HEK293 (cell line): ENCODE results near the gene RRAGA.
A peak's percentile ranks its signal among the peaks of the same experiment; 100 is the strongest.

ENCODE experiments used
- GLI4 ChIP-seq: fragments of 450-650 bp; formaldehyde crosslinking; IDR thresholded peaks from 2 replicates; pipeline ENCODE4 v1.5.1; 2016; ENCODE audit warnings: missing biosample characterization, missing genetic modification characterization
- GLIS1 ChIP-seq: fragments of 450-650 bp; formaldehyde crosslinking; IDR thresholded peaks from 2 replicates; pipeline ENCODE4 v1.5.1; 2016; ENCODE audit warnings: missing biosample characterization, missing genetic modification characterization
- KLF7 ChIP-seq: fragments of 450-650 bp; formaldehyde crosslinking; IDR thresholded peaks from 2 replicates; pipeline ENCODE4 v1.5.1; 2016; ENCODE audit warnings: missing biosample characterization, missing genetic modification characterization, borderline replicate concordance
- MEIS1 ChIP-seq: sonication (generic); formaldehyde crosslinking; IDR thresholded peaks from 2 replicates; pipeline ENCODE4 v1.8.1; 2022; ENCODE audit warnings: missing genetic modification reagents, mild to moderate bottlenecking, borderline replicate concordance
- MZF1 ChIP-seq: fragments of 450-650 bp; formaldehyde crosslinking; IDR thresholded peaks from 2 replicates; pipeline ENCODE4 v1.5.1; 2017; ENCODE audit warnings: missing biosample characterization, missing genetic modification characterization, borderline replicate concordance
- OSR2 ChIP-seq: fragments of 450-650 bp; formaldehyde crosslinking; IDR thresholded peaks from 2 replicates; pipeline ENCODE4 v1.5.1; 2016; ENCODE audit warnings: missing biosample characterization, missing genetic modification characterization
- PRDM6 ChIP-seq: fragments of 450-650 bp; formaldehyde crosslinking; IDR thresholded peaks from 2 replicates; pipeline ENCODE4 v1.5.1; 2017; ENCODE audit warnings: missing biosample characterization, missing genetic modification characterization
- RBAK ChIP-seq: fragments of 450-650 bp; formaldehyde crosslinking; IDR thresholded peaks from 2 replicates; pipeline ENCODE4 v1.5.1; 2016; ENCODE audit warnings: missing biosample characterization, missing genetic modification characterization
- SALL2 ChIP-seq: fragments of 450-650 bp; formaldehyde crosslinking; IDR thresholded peaks from 2 replicates; pipeline ENCODE4 v1.5.0; 2017; ENCODE audit warnings: missing biosample characterization, mild to moderate bottlenecking, missing genetic modification characterization, borderline replicate concordance
- SETDB1 ChIP-seq: IDR thresholded peaks from one replicate; pipeline ENCODE4 v1.6.1; 2017; ENCODE audit warnings: mild to moderate bottlenecking, low read length, moderate library complexity, mixed read lengths; ENCODE audit not compliant: insufficient read length
- WT1 ChIP-seq: fragments of 450-650 bp; formaldehyde crosslinking; IDR thresholded peaks from 2 replicates; pipeline ENCODE4 v1.5.1; 2016; ENCODE audit warnings: missing biosample characterization, missing genetic modification characterization
- ZNF155 ChIP-seq: fragments of 450-650 bp; formaldehyde crosslinking; IDR thresholded peaks from 2 replicates; pipeline ENCODE4 v1.5.1; 2016; ENCODE audit warnings: missing biosample characterization, missing genetic modification characterization
- ZNF2 ChIP-seq: fragments of 450-650 bp; formaldehyde crosslinking; IDR thresholded peaks from 2 replicates; pipeline ENCODE4 v1.5.1; 2016; ENCODE audit warnings: missing biosample characterization, missing genetic modification characterization
- ZNF26 ChIP-seq: fragments of 450-650 bp; formaldehyde crosslinking; IDR thresholded peaks from 2 replicates; pipeline ENCODE4 v1.5.1; 2016; ENCODE audit warnings: missing biosample characterization, missing genetic modification characterization
- ZNF274 ChIP-seq, 2 experiments: fragments of 200-500 bp in 1 of 2; fragments of 450-650 bp in 1 of 2; sonication (Bioruptor generic) in 1 of 2; formaldehyde crosslinking in 1 of 2; IDR thresholded peaks; 2 replicates each; pipeline versions ENCODE4 v1.5.1 to v1.6.1; 2014 to 2016; ENCODE audit warnings: borderline replicate concordance in 1 of 2, inconsistent platforms in 1 of 2, low read length in 1 of 2, missing biosample characterization in 1 of 2, missing genetic modification characterization in 1 of 2
- ZNF394 ChIP-seq: fragments of 450-650 bp; formaldehyde crosslinking; IDR thresholded peaks from 2 replicates; pipeline ENCODE4 v1.5.1; 2016; ENCODE audit warnings: missing biosample characterization, missing genetic modification characterization, mild to moderate bottlenecking, moderate library complexity, borderline replicate concordance
- ZNF433 ChIP-seq: fragments of 450-650 bp; formaldehyde crosslinking; IDR thresholded peaks from 2 replicates; pipeline ENCODE4 v1.5.1; 2016; ENCODE audit warnings: missing biosample characterization, missing genetic modification characterization, low read depth
- ZNF501 ChIP-seq: fragments of 450-650 bp; formaldehyde crosslinking; IDR thresholded peaks from 2 replicates; pipeline ENCODE4 v1.5.1; 2016; ENCODE audit warnings: missing biosample characterization, missing genetic modification characterization
- ZNF558 ChIP-seq: fragments of 450-650 bp; formaldehyde crosslinking; IDR thresholded peaks from 2 replicates; pipeline ENCODE4 v1.5.1; 2016; ENCODE audit warnings: missing biosample characterization, missing genetic modification characterization
- ZNF561 ChIP-seq: fragments of 450-650 bp; IDR thresholded peaks from 2 replicates; pipeline ENCODE4 v1.5.1; 2018; ENCODE audit warnings: missing biosample characterization, missing genetic modification characterization, borderline replicate concordance
- ZNF623 ChIP-seq: fragments of 450-650 bp; formaldehyde crosslinking; IDR thresholded peaks from 2 replicates; pipeline ENCODE4 v1.5.1; 2016; ENCODE audit warnings: missing biosample characterization, missing genetic modification characterization
- ZNF626 ChIP-seq: fragments of 450-650 bp; sonication (Bioruptor Pico); formaldehyde crosslinking; IDR thresholded peaks from 2 replicates; pipeline ENCODE4 v1.5.1; 2018; ENCODE audit warnings: missing biosample characterization, missing genetic modification characterization, inconsistent platforms
- ZNF629 ChIP-seq: fragments of 450-650 bp; formaldehyde crosslinking; IDR thresholded peaks from 2 replicates; pipeline ENCODE4 v1.5.1; 2017; ENCODE audit warnings: missing biosample characterization, missing genetic modification characterization
- ZXDB ChIP-seq: fragments of 450-650 bp; formaldehyde crosslinking; IDR thresholded peaks from 2 replicates; pipeline ENCODE4 v1.5.1; 2016; ENCODE audit warnings: missing biosample characterization, missing genetic modification characterization
- TF ChIP-seq, protein P1 (sequence below): fragments of 450-650 bp; formaldehyde crosslinking; IDR thresholded peaks from 2 replicates; pipeline ENCODE4 v1.5.1; 2017; ENCODE audit warnings: missing biosample characterization, mild to moderate bottlenecking, missing genetic modification characterization, moderate library complexity
- TF ChIP-seq, protein P2 (sequence below): fragments of 450-650 bp; formaldehyde crosslinking; conservative IDR thresholded peaks from 2 replicates; pipeline ENCODE4 v1.5.1; 2016; ENCODE audit warnings: low read depth, missing biosample characterization, missing genetic modification characterization
- TF ChIP-seq, protein P3 (sequence below): fragments of 450-650 bp; formaldehyde crosslinking; IDR thresholded peaks from 2 replicates; pipeline ENCODE4 v1.5.1; 2016; ENCODE audit warnings: missing biosample characterization, missing genetic modification characterization, low read depth

RRAGA gene

DNA sequence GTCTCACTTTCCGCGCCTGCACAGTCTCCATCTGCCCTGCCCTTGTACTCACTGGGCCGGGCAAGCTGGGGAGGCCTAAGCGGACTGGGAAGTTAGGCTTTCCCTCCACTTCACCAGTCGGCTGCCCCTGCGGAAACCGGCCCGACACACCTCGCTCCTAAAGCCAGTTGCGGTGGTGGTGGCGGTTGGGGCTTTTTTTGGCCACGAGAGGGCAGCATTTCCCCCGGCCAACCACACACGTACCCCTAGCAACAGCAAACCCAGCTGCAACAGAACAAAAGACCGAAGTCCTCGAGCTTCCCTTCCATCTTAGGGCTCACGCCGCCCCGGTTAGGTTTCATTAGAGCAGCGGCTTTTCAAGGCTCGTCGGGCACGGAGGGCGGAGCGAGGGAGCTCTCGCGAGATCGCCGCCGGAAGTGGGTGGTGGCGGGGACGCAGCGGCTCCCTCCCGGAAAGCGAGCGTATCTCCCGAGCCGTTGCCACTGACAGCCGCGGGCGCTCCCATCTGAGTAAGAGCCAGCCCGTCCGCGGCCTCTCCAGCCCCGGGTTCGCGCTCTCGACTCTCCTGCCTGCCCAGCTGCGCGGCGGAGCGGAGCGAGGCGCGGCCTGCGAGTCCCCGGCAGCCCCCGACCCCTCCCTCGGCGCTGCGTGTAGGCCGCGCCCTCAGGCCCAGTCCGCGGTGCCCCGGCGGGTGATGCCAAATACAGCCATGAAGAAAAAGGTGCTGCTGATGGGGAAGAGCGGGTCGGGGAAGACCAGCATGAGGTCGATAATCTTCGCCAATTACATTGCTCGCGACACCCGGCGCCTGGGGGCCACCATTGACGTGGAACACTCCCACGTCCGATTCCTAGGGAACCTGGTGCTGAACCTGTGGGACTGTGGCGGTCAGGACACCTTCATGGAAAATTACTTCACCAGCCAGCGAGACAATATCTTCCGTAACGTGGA lies at the start of gene RRAGA (continued):
- peak; percentile 54; the same call in 1 of the 2 replicates for TF ChIP-seq ZNF558
- TF ChIP-seq MZF1 = no peak
- TF ChIP-seq ZNF394 (tag by site-specific recombination) = peak; percentile 74
- no peak for TF ChIP-seq SETDB1
- no peak for TF ChIP-seq ZNF26 (tag by site-specific recombination)
- TF ChIP-seq RBAK (tag by site-specific recombination) = no peak
- TF ChIP-seq, protein P1, sequence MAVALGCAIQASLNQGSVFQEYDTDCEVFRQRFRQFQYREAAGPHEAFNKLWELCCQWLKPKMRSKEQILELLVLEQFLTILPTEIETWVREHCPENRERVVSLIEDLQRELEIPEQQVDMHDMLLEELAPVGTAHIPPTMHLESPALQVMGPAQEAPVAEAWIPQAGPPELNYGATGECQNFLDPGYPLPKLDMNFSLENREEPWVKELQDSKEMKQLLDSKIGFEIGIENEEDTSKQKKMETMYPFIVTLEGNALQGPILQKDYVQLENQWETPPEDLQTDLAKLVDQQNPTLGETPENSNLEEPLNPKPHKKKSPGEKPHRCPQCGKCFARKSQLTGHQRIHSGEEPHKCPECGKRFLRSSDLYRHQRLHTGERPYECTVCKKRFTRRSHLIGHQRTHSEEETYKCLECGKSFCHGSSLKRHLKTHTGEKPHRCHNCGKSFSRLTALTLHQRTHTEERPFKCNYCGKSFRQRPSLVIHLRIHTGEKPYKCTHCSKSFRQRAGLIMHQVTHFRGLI (tag by site-specific recombination) = 0 out of 2 replicates have a peak, but pooled peaks have one; percentile 28
- no peak for TF ChIP-seq ZNF623
- no peak for TF ChIP-seq PRDM6 (tag by site-specific recombination)
- peak; percentile 50 for TF ChIP-seq ZNF629
- no peak for TF ChIP-seq SALL2 (tag by site-specific recombination)
- TF ChIP-seq GLI4 (tag by site-specific recombination) = no peak
- TF ChIP-seq ZNF274 (IDR thresholded peaks at IDR 0.05; ENCODE audit: low read length) = no peak
- no peak for TF ChIP-seq ZNF274 (tag by site-specific recombination; IDR thresholded peaks at IDR 0.05; ENCODE audit: borderline replicate concordance)
- no peak for TF ChIP-seq ZNF155 (tag by site-specific recombination)
- TF ChIP-seq, protein P2, sequence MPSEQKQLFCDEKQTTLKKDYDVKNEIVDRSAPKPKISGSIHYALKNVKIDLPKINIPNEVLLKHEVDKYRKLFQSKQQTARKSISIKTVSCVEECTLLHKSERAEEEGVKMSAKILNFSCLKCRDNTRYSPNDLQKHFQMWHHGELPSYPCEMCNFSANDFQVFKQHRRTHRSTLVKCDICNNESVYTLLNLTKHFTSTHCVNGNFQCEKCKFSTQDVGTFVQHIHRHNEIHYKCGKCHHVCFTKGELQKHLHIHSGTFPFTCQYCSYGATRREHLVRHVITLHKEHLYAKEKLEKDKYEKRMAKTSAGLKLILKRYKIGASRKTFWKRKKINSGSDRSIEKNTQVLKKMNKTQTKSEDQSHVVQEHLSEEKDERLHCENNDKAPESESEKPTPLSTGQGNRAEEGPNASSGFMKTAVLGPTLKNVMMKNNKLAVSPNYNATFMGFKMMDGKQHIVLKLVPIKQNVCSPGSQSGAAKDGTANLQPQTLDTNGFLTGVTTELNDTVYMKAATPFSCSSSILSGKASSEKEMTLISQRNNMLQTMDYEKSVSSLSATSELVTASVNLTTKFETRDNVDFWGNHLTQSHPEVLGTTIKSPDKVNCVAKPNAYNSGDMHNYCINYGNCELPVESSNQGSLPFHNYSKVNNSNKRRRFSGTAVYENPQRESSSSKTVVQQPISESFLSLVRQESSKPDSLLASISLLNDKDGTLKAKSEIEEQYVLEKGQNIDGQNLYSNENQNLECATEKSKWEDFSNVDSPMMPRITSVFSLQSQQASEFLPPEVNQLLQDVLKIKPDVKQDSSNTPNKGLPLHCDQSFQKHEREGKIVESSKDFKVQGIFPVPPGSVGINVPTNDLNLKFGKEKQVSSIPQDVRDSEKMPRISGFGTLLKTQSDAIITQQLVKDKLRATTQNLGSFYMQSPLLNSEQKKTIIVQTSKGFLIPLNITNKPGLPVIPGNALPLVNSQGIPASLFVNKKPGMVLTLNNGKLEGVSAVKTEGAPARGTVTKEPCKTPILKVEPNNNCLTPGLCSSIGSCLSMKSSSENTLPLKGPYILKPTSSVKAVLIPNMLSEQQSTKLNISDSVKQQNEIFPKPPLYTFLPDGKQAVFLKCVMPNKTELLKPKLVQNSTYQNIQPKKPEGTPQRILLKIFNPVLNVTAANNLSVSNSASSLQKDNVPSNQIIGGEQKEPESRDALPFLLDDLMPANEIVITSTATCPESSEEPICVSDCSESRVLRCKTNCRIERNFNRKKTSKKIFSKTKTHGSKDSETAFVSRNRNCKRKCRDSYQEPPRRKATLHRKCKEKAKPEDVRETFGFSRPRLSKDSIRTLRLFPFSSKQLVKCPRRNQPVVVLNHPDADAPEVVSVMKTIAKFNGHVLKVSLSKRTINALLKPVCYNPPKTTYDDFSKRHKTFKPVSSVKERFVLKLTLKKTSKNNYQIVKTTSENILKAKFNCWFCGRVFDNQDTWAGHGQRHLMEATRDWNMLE = peak; percentile 52
- peak; percentile 88 for TF ChIP-seq ZXDB (tag by site-specific recombination)
- no peak for TF ChIP-seq MEIS1 (CRISPR knock-in tag)
- TF ChIP-seq, protein P3, sequence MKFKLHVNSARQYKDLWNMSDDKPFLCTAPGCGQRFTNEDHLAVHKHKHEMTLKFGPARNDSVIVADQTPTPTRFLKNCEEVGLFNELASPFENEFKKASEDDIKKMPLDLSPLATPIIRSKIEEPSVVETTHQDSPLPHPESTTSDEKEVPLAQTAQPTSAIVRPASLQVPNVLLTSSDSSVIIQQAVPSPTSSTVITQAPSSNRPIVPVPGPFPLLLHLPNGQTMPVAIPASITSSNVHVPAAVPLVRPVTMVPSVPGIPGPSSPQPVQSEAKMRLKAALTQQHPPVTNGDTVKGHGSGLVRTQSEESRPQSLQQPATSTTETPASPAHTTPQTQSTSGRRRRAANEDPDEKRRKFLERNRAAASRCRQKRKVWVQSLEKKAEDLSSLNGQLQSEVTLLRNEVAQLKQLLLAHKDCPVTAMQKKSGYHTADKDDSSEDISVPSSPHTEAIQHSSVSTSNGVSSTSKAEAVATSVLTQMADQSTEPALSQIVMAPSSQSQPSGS (tag by site-specific recombination) = no peak
- peak; percentile 93; the same call in 1 of the 2 replicates for TF ChIP-seq ZNF501 (tag by site-specific recombination)
- peak; percentile 47; the same call in 1 of the 2 replicates for TF ChIP-seq GLIS1 (tag by site-specific recombination)
- peak; percentile 3; the same call in 1 of the 2 replicates for TF ChIP-seq WT1
- no peak for TF ChIP-seq ZNF433
- TF ChIP-seq ZNF626 (tag by site-specific recombination) = no peak
- no peak for TF ChIP-seq OSR2 (tag by site-specific recombination)
- TF ChIP-seq KLF7 = peak; percentile 70; the same call in 1 of the 2 replicates
- peak; percentile 97 for TF ChIP-seq ZNF2
- peak; percentile 71; the same call in 1 of the 2 replicates for TF ChIP-seq ZNF561 (tag by site-specific recombination)
